HG02623 (cell line): ENCODE data around the gene PSMB9.
"Not testable (repeated sequence)": the region's sequence is repeated elsewhere in the genome, so short reads cannot be mapped to it uniquely, and the experiment has no call there.

Source experiments
- ATAC-seq: cut with Tn5 transposase; IDR thresholded peaks from one replicate; pipeline ENCODE4 v1.9.1; 2021; ENCODE audit warnings: moderate library complexity; ENCODE audit not compliant: unreplicated experiment

PSMB9 gene

DNA sequence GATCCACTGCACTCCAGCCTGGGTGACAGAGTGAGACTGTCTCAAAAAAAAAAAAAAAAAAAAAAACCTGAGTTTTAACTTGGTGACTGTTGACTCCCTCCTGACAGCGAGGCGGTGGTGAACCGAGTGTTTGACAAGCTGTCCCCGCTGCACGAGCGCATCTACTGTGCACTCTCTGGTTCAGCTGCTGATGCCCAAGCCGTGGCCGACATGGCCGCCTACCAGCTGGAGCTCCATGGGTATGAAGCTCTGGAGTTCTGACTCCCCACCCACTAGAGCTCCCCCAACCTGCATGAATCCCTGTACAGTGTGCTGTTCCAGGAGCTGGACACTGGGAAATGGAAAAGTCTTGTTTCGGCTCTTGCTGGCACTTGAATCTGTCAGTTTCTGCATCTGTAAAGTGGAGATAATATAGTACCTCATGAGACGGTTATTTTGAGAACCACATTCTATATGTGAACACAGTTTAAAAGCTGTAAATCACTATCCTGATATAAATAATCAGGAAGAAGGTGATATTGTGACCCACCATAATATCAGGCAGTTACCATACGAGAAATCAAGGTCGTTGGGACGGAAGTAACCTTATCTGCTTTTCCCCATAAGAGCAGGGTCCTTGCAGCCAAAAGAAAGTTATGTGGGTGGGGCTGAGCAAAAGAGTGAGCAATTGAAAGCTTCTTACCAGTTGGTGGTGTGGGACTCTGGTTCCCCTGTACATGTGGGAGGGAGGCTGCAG, 3.3 kb downstream of the PSMB9 start:
- ATAC-seq, result no peak

DNA sequence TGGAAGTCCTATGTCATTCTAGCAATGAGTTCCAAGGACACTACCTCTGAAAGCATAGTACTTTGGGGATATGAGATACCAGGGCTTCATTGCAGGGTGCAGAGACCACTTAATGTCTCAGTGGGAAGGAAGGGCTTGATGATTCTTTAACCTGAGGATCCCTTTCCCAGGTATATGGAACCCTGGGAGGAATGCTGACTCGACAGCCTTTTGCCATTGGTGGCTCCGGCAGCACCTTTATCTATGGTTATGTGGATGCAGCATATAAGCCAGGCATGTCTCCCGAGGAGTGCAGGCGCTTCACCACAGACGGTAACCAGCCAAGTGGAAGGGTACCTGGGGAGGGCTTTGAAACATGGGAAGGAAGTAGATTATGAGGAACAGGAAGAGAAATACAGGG, 4.2 kb downstream of the PSMB9 start:
- ATAC-seq, result no peak

DNA sequence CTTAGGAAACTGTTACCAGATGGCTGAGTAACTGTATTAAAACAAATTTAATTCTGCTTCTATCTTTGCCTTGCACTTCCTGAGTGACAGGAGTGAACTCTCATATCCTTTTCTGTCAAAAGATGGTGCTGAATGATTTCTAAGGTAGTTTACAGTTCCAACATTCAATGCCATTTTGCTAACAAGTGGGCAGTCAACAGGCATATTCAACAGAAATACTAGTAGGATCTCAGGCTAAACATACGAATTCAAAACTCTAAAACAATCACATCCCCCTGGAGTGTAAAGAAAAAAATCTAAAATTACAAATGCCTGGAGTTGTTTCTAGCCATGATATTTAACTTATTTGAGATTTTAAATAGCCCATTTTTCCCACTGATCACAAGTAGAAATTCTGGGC, 6.7 kb downstream of the PSMB9 start:
- no peak for ATAC-seq

DNA sequence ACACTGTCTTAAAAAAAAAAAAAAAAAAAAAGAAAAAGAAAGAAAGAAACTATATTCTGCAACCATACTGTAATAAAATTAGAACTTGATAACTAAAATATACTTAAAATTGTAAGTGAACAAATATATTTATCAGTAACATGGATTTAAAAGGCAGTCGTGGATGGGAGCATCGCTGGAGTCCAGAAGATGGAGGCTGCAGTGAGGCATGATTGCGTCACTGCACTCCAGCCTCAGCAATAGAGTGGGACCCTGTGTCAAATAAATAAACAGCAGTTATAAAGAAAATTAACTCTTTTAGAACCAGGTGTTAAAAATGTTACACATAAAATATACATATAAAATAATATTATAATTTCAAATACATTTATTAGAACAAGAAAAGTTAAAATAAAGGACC, 8.7 kb downstream of the PSMB9 start:
- no peak for ATAC-seq

DNA sequence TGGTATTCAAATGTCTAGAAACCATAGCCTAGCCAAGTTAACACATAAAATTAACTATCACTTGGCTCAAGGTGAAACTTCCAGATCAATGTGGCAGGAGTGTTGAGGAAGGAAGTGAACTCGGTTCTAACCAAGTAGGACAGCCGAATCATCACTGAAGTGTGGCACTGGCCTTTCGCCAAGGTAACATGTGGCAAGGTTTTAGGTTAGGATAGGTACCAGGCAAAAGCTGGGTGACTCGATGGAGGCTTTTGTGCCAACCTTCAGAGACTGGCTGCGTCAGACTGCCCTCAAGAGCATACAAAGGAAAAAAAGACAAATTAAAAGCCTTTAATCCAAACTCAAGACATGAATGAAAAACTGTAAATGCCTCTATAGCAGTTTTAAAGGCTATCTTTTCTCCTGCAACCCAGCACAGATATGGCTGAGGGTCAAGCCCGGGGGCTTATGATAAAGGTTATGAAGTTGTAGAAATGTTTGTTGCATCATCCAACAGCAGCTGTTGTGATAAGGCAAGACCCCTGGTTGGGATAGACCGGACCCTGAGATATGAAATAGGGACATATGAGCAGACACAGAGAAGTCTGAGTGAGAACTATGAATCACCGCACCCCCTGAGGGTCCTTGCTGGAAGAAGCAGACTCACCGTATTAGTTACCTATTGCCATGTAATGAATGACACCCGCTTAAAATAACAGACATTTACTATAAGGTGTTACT, 11.9 kb downstream of the PSMB9 start:
- ATAC-seq, result no peak

DNA sequence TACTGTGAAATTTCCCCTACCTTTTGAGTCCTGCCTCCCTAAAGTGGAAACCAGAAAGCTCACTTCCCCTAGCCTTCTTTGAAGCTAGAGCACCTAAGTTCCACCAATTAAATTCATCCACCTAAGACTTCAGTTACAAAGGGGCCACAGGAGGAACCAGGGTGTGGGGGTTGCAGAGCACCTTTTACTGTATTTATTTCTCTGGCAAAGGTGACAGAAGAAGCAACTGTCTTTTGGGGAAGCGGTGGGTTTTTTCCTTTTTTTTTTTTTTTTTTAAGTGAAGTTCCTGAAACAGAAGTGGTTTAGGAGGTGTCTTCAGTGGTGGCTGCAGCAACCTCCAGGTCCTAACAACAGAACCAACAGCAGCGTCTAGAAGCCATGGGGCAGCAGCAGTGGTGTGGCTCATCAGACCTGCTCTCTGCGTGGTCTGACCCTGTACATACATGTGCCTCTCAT, 13.1 kb downstream of the PSMB9 start:
- ATAC-seq, result no peak

DNA sequence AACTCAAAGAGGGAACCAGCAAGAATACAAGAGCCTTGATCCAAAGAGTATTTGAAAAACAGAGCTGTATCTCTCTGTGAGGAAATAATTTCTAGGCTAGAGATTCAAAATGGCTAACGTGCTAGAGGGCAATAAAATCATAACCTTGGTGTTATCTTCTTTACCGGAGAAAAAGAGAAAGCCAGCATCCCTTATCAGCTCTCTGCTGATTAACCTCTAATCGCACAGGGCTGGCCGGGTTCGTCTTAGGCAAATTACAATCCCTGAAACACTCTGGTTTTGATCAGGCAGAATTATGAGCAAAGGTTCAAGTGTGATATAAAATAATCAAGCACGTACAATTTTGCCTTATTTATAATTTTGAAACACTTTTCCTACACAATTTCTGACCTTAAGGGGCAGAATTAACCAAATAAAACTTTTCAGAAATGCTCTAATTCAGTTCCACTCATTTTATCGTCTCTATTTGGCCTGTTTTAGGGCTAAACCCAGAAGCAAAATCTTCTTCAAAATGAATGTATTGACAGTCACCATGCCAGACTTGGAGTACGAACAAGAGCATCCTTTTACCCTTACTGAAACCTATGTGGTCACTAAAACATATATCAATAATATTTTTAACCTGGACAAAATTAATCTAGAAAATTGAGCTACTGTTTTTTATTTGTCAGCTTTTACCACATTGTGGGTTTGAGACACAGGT, 13.7 kb downstream of the PSMB9 start:
- ATAC-seq, result no peak

DNA sequence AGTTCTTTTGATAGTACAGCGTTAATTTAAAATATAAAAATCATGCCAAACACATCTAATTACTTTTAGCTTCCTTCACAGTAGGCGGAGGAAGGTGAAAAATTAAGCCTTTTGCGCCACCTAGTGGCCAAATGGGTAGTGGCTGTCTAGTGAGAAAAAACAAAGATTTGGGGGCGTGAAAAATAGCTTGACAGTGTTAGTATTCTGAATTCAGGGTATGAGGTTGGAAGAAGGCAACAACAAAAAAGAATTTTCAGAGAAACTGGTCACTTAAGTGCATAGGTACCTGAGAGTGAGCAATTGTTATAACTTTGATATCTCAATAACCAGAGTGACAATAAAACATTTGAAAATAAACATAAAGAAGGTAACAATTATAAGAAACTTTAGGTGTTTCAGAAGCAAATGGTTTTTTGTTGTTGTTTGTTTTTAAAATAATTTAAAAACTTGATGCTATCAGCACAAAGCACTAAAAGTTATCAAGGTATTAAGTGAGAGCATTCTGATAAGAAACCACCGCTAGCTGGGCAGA, 14.3 kb downstream of the PSMB9 start:
- ATAC-seq, result no peak

DNA sequence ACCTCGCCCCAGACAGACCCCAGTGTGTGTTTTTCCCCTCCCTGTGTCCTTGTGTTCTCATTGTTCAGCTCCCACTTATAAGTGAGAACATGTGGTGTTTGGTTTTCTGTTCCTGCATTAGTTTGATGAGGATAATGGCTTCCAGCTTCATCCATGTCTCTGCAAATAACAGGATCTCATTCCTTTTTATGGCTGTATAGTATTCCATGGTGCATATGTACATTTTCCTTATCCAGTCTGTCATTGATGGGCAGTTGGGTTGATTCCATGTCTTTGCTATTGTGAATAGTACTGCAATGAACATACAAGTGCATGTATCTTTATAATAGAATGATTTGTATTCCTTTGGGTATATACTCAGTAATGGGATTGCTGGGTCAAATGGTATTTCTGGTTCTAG, 20.0 kb downstream of the PSMB9 start:
- ATAC-seq, result not testable (repeated sequence)

DNA sequence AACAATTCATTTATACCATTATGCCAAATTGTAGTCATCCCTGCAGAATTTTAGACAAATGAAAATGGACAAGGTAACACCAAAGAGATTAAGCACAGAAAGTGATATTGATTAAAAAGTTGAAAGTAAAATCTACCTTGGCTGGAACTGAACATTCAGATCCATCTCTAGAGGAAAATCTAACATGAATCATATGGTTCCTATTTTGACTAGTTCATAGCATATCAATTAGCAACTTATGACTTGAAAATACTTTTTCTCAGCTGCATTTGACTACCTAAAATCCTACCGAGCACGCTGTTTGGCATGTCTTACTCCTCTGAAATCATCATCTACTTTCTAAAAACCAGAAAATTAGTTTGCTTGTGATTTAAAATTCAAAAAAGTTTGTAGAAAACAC, 22.6 kb downstream of the PSMB9 start:
- no peak for ATAC-seq

DNA sequence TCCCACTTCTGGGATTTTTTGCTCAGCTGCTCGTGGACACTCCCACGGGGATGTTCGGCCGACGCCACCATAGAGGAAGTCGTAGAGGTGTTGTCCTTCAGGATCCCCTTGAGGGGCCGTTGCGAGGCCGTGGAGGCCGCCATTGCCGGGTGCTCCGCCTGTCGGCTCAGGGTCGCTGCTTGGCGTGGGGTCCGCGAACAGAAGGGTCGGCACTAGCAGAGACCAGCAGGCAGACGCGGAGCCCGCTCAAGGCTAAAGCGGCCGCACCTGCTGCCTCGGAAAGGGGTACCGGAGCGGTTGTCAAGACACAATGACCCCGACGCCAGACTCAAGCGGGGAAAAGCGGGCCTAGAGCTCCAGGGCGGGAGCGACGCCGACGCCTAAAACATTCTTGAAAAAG, 25.7 kb downstream of the PSMB9 start:
- ATAC-seq, result no peak

DNA sequence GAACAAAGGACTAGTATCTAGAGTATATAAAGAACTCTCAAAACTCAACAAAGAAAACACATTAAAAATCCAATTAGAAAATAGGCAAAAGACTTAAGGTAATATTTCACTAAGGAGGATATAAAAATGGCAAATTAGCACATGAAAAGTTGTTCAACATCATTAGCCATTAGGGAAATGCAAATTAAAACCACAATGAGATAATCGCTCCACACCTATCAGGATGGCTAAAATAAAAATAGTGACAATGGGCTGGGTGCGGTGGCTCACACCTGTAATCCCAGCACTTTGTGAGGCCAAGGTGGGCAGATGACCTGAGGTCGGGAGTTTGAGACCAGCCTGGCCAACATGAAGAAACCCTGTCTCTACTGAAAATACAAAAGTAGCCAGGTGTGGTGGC, 27.0 kb downstream of the PSMB9 start:
- not testable (repeated sequence) for ATAC-seq

DNA sequence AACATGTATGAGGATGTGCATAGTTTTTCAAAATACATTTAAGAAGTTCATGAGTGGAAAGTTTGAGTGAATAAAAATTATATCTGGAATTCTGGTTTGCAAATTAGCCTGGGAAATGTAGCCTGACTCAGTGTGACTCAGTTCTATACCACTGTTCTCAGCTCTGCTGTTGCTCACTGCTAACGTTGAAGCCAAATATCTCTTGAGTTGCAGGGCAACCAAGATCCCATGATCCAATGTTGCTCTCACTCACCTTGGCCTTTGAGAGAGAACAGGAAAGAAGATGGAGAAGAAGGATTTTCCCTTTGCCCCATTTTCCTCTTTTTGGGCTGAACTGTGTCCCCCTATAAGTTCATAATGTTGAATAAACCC, 28.9 kb downstream of the PSMB9 start:
- no peak for ATAC-seq

DNA sequence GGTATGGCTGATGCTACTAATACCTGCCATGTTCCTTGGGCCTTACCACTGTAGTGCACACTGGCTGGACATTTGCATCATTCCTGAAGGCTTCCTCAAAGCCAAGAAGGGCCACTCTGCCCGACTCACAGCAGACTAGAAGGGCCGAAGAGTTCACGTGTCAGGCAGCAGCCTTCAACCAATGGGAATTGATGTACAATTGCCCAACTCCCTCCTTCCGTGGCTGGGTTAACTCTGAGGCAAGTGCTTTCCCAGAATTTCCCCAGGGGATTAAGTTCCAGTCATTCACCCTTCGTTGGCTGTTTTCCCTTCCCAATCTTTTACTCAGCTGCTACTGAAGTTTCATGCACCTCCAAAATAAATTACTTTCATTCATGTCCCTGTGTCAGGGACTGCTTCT, 29.8 kb downstream of the PSMB9 start:
- ATAC-seq, result no peak

DNA sequence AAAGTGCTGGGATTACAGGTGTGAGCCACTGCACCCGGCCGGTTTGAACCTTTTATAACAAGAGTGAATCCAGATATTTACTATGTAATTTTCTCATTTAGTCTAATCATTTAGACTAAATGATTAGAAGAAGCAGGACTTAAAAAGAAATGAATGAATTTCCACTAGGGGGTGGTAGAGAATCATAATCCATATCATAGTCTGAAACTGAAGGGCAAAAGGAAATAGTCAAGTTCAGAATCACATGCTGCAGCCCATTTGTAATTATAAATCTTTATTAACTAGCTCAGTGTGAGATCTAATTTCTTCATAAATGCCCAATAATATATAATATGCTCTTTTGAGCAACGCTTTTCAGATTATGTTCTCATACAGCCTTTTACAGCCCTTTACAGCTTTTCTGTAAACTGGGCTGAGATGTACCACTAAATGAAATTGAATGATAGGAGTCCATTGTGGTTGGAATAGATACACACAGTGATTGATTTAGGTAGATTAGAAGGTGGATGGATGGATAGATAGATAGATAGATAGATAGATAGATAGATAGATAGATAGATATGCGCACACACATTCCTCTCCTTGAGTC, 31.8 kb downstream of the PSMB9 start:
- ATAC-seq, result no peak

DNA sequence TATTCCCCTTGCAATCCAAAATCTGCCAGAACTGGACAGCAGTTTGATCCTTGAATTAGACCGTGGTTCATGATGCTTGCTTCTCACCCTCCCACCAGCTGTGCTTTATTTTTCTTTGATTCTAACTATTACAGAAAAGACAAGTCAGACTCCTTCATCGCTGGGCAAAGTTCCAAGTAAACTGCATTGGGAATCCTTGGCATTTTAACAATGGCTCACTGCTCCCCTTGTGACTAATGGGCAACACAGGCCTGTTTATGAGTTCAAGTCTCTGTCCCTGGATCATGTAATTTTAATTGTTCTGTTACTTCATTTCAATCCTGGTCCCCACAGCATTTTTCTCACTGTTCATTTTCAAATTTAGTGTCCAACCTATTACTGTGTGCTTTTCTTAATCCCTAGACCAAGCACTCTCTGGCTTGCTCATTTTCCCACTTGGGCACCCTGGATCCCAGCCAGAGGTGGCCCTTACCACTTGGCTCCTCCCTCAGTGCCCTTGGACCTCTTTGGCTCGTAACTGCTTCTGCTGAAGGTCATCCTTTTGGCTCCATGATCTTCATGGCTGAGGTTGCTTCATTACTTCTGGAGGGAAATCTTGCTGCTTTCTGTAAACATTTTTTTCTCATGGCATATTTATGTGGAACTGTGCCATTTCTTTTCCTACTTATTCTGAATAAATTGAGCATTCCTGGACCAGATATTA, 32.8 kb downstream of the PSMB9 start:
- no peak for ATAC-seq

DNA sequence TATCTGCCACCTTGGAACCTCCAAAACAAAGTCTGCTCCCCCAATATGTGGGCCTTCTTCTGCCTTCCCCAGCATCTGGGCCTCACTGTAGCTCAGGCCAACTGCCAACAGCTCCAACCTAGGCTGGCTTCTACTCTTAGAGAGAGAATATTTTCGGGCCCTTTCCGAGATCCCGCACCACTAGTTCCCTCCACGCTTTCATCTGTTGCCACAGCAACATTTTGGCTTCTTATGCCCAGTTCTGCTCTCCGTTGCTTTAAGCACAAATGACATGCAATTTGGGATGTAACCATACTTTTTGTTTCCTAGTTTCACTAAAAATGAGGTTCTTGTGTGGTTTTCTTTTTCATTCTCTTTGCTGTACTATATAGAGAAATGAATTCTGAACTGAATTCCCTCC, 33.6 kb downstream of the PSMB9 start:
- no peak for ATAC-seq

DNA sequence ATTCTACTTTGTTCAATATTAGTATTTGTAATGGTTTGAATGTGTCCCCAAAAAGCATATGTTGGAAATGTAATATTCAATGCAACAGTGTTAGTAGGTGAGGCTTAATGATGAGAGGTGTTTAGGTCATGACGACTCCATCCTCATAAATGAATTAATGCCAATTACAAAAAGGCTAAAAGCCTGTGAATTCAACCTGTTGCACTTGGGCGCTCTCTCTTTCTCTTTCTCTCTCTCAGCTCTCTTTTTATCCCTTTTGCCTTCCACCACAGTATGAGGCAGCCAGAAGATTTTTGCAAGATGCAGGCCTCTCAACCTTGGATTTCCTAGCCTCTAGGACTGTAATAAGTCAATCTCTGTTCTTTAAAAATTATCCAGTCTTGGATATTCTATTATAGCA, 34.6 kb downstream of the PSMB9 start:
- no peak for ATAC-seq

DNA sequence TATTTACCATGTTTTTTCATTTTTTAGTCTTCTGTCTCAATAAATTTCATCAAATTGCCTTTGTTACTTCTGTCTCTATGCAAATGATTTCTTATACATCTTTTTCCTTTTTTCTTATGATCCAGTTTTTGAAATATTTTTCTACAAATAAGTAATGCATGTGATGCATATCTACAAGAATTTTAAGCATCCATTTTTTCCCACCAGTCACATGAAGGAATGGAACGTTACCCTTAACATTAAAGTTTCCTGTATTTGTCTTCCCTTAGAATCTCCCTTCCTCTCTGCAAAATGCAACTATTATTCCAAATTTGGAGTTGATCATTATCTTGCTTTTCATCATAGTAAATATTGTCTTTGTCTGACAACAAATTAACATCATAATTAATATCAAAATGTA, 35.5 kb downstream of the PSMB9 start:
- no peak for ATAC-seq

DNA sequence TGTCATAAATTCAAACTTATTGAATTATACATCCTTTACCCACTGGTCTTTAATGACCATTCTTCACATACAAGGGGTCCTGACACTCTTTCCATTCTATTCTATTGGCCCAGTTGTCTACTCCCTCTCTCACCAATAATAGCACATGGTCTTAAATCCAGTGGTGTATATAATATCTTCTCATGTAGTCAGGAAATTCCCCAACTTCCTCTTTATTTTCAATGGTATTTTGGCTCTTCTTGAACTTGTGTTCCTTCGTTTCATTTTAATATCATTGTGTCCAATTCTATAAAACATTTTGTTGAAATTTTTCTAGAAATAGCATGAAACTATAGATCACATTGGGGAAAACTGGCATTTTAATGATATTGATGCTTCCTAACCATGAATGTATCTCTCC, 36.8 kb downstream of the PSMB9 start:
- ATAC-seq, result no peak
